WTC11 (cell line): ENCODE results near the gene HLA-DPB1. TPM values are rescaled to one million over a fixed set of nuclear protein-coding genes. Genes with fewer than 3 reads are reported as not detected.

Experiments
- ATAC-seq: fragments of 200-7000 bp; cut with Tn5 transposase; 2 replicates; pipeline ENCODE4 v1.10.0; 2021; ENCODE audit warnings: mild to moderate bottlenecking, moderate library complexity
- CTCF ChIA-PET: fragments of 300-600 bp; sonication (Branson Sonifier 250); formaldehyde crosslinking; loops from one replicate; lab custom pipeline; 2021; ENCODE audit warnings: antibody characterized with exemption; lab: Charles Lee
- POLR2A ChIA-PET: fragments of 350-600 bp; sonication (Branson Sonifier 250); formaldehyde crosslinking; loops from one replicate; lab custom pipeline; 2021; ENCODE audit warnings: antibody characterized with exemption; lab: Charles Lee
- DNase-seq: peaks from one replicate; pipeline ENCODE4 v3.0.0; 2021; ENCODE audit warnings: low spot score
- H3K27ac Mint-ChIP-seq: 2 replicates; pipeline ENCODE4 v1.8.0; 2021; ENCODE audit warnings: mixed read lengths
- H3K27me3 Mint-ChIP-seq: 2 replicates; pipeline ENCODE4 v1.8.0; 2021; ENCODE audit warnings: low read depth, mild to moderate bottlenecking, moderate library complexity, mixed read lengths
- H3K36me3 Mint-ChIP-seq: 2 replicates; pipeline ENCODE4 v1.8.0; 2021; ENCODE audit warnings: mixed read lengths
- H3K4me1 Mint-ChIP-seq: 2 replicates; pipeline ENCODE4 v1.8.0; 2022; ENCODE audit warnings: mixed read lengths
- H3K4me3 Mint-ChIP-seq: 2 replicates; pipeline ENCODE4 v1.8.0; 2021; ENCODE audit warnings: mild to moderate bottlenecking, moderate library complexity, mixed read lengths
- H3K9me3 Mint-ChIP-seq: 2 replicates; pipeline ENCODE4 v1.8.0; 2021; ENCODE audit warnings: mixed read lengths
- AFF4 ChIP-seq: sonication (generic); formaldehyde crosslinking; IDR thresholded peaks from 2 replicates; pipeline ENCODE4 v1.8.1; 2023; ENCODE audit warnings: mild to moderate bottlenecking, missing genetic modification reagents, borderline replicate concordance
- CREM ChIP-seq: sonication (generic); formaldehyde crosslinking; IDR thresholded peaks from 2 replicates; pipeline ENCODE4 v1.8.1; 2022; ENCODE audit warnings: mild to moderate bottlenecking, missing genetic modification reagents, moderate library complexity
- E2F5 ChIP-seq: sonication (generic); formaldehyde crosslinking; IDR thresholded peaks from 2 replicates; pipeline ENCODE4 v1.8.1; 2022; ENCODE audit warnings: mild to moderate bottlenecking, moderate library complexity, missing genetic modification reagents
- ELF4 ChIP-seq: sonication (generic); formaldehyde crosslinking; IDR thresholded peaks from 2 replicates; pipeline ENCODE4 v1.8.1; 2022; ENCODE audit warnings: low read depth, mild to moderate bottlenecking, moderate library complexity, missing genetic modification reagents
- GRHL2 ChIP-seq: fragments of 250-450 bp; sonication (Bioruptor Pico); IDR thresholded peaks from 2 replicates; pipeline ENCODE4 v1.8.0; 2022; ENCODE audit warnings: mild to moderate bottlenecking, moderate library complexity; ENCODE audit not compliant: insufficient replicate concordance, severe bottlenecking
- HMGA2 ChIP-seq: fragments of 250-450 bp; sonication (Bioruptor Pico); IDR thresholded peaks from 2 replicates; pipeline ENCODE4 v1.4.0; 2021; ENCODE audit warnings: mild to moderate bottlenecking, moderate library complexity
- JAZF1 ChIP-seq: fragments of 250-450 bp; sonication (Bioruptor Pico); IDR thresholded peaks from 2 replicates; pipeline ENCODE4 v1.9.0; 2021; ENCODE audit warnings: moderate library complexity, mild to moderate bottlenecking, inconsistent platforms
- NFATC4 ChIP-seq: fragments of 250-450 bp; sonication (Bioruptor Pico); IDR thresholded peaks from 2 replicates; pipeline ENCODE4 v1.9.0; 2021; ENCODE audit warnings: mild to moderate bottlenecking
- PRRX2 ChIP-seq: fragments of 250-450 bp; sonication (Bioruptor Pico); IDR thresholded peaks from 2 replicates; pipeline ENCODE4 v1.8.0; 2021; ENCODE audit warnings: mild to moderate bottlenecking
- RELA ChIP-seq: sonication (generic); formaldehyde crosslinking; IDR thresholded peaks from 2 replicates; pipeline ENCODE4 v1.8.1; 2022; ENCODE audit warnings: missing genetic modification reagents, mild to moderate bottlenecking, borderline replicate concordance
- SMAD4 ChIP-seq: sonication (generic); formaldehyde crosslinking; IDR thresholded peaks from 2 replicates; pipeline ENCODE4 v1.8.0; 2022; ENCODE audit warnings: mild to moderate bottlenecking, missing genetic modification reagents
- STAT6 ChIP-seq: sonication (generic); formaldehyde crosslinking; conservative IDR thresholded peaks from 2 replicates; pipeline ENCODE4 v1.8.1; 2023; ENCODE audit warnings: mild to moderate bottlenecking, low read depth, missing genetic modification reagents, moderate library complexity
- ZNF138 ChIP-seq: sonication (generic); formaldehyde crosslinking; conservative IDR thresholded peaks from 2 replicates; pipeline ENCODE4 v1.8.1; 2022; ENCODE audit warnings: mild to moderate bottlenecking, moderate library complexity, missing genetic modification reagents
- ZNF671 ChIP-seq: fragments of 250-450 bp; sonication (Bioruptor Pico); IDR thresholded peaks from 2 replicates; pipeline ENCODE4 v1.8.0; 2021; ENCODE audit warnings: mild to moderate bottlenecking
- total RNA-seq: library from RNA; stranded (reverse); gene quantifications from 3 replicates; pipeline ENCODE4 v1.2.3, GENCODE V29; 2021
- TF ChIP-seq, protein P1 (sequence below): sonication (generic); formaldehyde crosslinking; IDR thresholded peaks from 2 replicates; pipeline ENCODE4 v1.8.0; 2022; ENCODE audit warnings: mild to moderate bottlenecking, missing genetic modification reagents
- TF ChIP-seq, protein P2 (sequence below): sonication (generic); formaldehyde crosslinking; IDR thresholded peaks from 2 replicates; pipeline ENCODE4 v1.8.0; 2022; ENCODE audit warnings: mild to moderate bottlenecking, missing genetic modification reagents
- TF ChIP-seq, protein P3 (sequence below): sonication (generic); formaldehyde crosslinking; IDR thresholded peaks from 2 replicates; pipeline ENCODE4 v1.8.0; 2023; ENCODE audit warnings: missing genetic modification reagents, mild to moderate bottlenecking, borderline replicate concordance
- TF ChIP-seq, protein P4 (sequence below): sonication (generic); formaldehyde crosslinking; IDR thresholded peaks from 2 replicates; pipeline ENCODE4 v1.8.1; 2023; ENCODE audit warnings: mild to moderate bottlenecking, missing genetic modification reagents, moderate library complexity
- TF ChIP-seq, protein P5 (sequence below): fragments of 250-450 bp; sonication (Bioruptor Pico); IDR thresholded peaks from 2 replicates; pipeline ENCODE4 v1.8.0; 2021; ENCODE audit warnings: mild to moderate bottlenecking

Gene HLA-DPB1
- total RNA-seq, 1 experiment from 2014 or later: 18.0 TPM

DNA sequence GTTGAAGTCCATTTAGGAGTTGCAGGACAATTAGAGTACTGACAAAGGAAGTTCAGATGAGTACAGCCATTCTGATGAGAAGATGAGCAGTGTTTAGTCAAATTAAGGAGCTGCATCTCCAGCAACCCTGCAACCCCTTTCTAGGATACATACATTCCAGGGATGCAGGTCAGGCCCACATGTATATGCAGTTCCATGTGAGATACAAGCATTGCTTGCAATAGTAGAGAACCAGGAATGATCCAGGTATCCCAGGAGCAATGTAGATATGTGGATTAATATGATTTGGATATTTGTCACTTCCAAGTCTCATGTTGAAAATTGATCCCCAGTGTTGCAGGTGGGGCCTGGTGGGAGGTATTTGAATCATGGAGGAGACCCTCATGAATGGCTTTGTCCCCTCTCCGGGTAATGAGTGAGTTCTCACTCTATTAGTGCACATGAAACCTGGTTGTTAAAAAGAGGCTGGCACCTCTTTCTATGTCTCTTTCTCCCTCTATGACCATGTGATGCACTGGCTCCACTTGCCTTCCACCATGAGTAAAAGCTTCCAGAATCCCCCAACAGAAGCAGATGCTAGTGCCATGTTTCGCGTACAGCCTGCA lies 8.8 kb upstream of the HLA-DPB1 start:
- H3K4me1 Mint-ChIP-seq: no peaks in the 10 kb centered on the region
- ChIA-PET CTCF (no interaction called here), POLR2A (no interaction called here)
- H3K9me3 Mint-ChIP-seq: peaks cover 18% of the 10 kb centered on the region
- DNase-seq (no peak), ATAC-seq (no peak)
- no peak overlapping the region for H3K27ac Mint-ChIP-seq
- H3K36me3 Mint-ChIP-seq: peaks cover 8% of the 10 kb centered on the region
- H3K4me3 Mint-ChIP-seq: no peak overlapping the region
- H3K27me3 Mint-ChIP-seq: peaks cover 6% of the 10 kb centered on the region
- TF ChIP-seq, protein P1, sequence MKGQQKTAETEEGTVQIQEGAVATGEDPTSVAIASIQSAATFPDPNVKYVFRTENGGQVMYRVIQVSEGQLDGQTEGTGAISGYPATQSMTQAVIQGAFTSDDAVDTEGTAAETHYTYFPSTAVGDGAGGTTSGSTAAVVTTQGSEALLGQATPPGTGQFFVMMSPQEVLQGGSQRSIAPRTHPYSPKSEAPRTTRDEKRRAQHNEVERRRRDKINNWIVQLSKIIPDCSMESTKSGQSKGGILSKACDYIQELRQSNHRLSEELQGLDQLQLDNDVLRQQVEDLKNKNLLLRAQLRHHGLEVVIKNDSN (CRISPR knock-in tag): no peak
- TF ChIP-seq, protein P2, sequence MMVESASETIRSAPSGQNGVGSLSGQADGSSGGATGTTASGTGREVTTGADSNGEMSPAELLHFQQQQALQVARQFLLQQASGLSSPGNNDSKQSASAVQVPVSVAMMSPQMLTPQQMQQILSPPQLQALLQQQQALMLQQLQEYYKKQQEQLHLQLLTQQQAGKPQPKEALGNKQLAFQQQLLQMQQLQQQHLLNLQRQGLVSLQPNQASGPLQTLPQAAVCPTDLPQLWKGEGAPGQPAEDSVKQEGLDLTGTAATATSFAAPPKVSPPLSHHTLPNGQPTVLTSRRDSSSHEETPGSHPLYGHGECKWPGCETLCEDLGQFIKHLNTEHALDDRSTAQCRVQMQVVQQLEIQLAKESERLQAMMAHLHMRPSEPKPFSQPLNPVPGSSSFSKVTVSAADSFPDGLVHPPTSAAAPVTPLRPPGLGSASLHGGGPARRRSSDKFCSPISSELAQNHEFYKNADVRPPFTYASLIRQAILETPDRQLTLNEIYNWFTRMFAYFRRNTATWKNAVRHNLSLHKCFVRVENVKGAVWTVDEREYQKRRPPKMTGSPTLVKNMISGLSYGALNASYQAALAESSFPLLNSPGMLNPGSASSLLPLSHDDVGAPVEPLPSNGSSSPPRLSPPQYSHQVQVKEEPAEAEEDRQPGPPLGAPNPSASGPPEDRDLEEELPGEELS (CRISPR knock-in tag): no peak
- TF ChIP-seq HMGA2 (CRISPR knock-in tag): no peak
- TF ChIP-seq STAT6 (CRISPR knock-in tag): no peak
- no peak for TF ChIP-seq ZNF671 (CRISPR knock-in tag)
- no peak for TF ChIP-seq SMAD4
- no peak for TF ChIP-seq ZNF138 (CRISPR knock-in tag)
- no peak for TF ChIP-seq ELF4 (CRISPR knock-in tag)
- TF ChIP-seq NFATC4: no peak
- TF ChIP-seq JAZF1: no peak
- TF ChIP-seq RELA (CRISPR knock-in tag): no peak
- TF ChIP-seq, protein P3, sequence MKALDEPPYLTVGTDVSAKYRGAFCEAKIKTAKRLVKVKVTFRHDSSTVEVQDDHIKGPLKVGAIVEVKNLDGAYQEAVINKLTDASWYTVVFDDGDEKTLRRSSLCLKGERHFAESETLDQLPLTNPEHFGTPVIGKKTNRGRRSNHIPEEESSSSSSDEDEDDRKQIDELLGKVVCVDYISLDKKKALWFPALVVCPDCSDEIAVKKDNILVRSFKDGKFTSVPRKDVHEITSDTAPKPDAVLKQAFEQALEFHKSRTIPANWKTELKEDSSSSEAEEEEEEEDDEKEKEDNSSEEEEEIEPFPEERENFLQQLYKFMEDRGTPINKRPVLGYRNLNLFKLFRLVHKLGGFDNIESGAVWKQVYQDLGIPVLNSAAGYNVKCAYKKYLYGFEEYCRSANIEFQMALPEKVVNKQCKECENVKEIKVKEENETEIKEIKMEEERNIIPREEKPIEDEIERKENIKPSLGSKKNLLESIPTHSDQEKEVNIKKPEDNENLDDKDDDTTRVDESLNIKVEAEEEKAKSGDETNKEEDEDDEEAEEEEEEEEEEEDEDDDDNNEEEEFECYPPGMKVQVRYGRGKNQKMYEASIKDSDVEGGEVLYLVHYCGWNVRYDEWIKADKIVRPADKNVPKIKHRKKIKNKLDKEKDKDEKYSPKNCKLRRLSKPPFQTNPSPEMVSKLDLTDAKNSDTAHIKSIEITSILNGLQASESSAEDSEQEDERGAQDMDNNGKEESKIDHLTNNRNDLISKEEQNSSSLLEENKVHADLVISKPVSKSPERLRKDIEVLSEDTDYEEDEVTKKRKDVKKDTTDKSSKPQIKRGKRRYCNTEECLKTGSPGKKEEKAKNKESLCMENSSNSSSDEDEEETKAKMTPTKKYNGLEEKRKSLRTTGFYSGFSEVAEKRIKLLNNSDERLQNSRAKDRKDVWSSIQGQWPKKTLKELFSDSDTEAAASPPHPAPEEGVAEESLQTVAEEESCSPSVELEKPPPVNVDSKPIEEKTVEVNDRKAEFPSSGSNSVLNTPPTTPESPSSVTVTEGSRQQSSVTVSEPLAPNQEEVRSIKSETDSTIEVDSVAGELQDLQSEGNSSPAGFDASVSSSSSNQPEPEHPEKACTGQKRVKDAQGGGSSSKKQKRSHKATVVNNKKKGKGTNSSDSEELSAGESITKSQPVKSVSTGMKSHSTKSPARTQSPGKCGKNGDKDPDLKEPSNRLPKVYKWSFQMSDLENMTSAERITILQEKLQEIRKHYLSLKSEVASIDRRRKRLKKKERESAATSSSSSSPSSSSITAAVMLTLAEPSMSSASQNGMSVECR (CRISPR knock-in tag): no peak
- TF ChIP-seq GRHL2 (CRISPR knock-in tag): no peak
- no peak for TF ChIP-seq AFF4 (CRISPR knock-in tag)
- no peak for TF ChIP-seq PRRX2 (CRISPR knock-in tag)
- no peak for TF ChIP-seq E2F5 (CRISPR knock-in tag)
- TF ChIP-seq, protein P4, sequence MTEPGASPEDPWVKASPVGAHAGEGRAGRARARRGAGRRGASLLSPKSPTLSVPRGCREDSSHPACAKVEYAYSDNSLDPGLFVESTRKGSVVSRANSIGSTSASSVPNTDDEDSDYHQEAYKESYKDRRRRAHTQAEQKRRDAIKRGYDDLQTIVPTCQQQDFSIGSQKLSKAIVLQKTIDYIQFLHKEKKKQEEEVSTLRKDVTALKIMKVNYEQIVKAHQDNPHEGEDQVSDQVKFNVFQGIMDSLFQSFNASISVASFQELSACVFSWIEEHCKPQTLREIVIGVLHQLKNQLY (CRISPR knock-in tag): no peak
- TF ChIP-seq, protein P5, sequence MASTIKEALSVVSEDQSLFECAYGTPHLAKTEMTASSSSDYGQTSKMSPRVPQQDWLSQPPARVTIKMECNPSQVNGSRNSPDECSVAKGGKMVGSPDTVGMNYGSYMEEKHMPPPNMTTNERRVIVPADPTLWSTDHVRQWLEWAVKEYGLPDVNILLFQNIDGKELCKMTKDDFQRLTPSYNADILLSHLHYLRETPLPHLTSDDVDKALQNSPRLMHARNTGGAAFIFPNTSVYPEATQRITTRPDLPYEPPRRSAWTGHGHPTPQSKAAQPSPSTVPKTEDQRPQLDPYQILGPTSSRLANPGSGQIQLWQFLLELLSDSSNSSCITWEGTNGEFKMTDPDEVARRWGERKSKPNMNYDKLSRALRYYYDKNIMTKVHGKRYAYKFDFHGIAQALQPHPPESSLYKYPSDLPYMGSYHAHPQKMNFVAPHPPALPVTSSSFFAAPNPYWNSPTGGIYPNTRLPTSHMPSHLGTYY (CRISPR knock-in tag): no peak
- no peak for TF ChIP-seq CREM (CRISPR knock-in tag)
